ENCODE measurements around the gene GALK1. TPM values are rescaled to one million over a fixed set of nuclear protein-coding genes. Genes with fewer than 3 reads are reported as not detected.
A peak's percentile ranks its signal among the peaks of the same experiment; 100 is the strongest.

The GALK1 gene
- polyA plus RNA-seq, 2 of the 4 experiments (the other 2 are of a cell fraction) = 20.7 to 54.3 TPM

GRCh38 chr17:75779987-75780889 lies 15.2 kb upstream of the GALK1 start:
- peak overlapping the region; percentile 1; the same call in 1 of the 3 replicates for H3K4me3 ChIP-seq

GRCh38 chr17:75779250-75779986 lies 14.4 kb upstream of the GALK1 start:
- ChIA-PET CTCF (interaction anchor here (0.8 to 9.7 kb wide), 15 partner anchors 9 to 160 kb away, joined by 3 to 131 read pairs (median 3); partner anchors contain the start of genes GALK1 and TRIM47), POLR2A (interaction anchor here (0.6 to 2.0 kb wide), 65 partner anchors 8 to 490 kb away, joined by 3 to 73 read pairs (median 5); partner anchors contain the start of genes GALK1, GRB2, ITGB4 and LLGL2)
- WGBS (ENCODE audit: missing lambda C conversion rate) = under 1% methylated on average over 48 of the region's 84 CpGs
- peak; percentile 100 for DNase-seq (ENCODE audit: low read depth in 1 of 2, low spot score in 1 of 2)
- Histone ChIP-seq H3K27ac (peak overlapping the region; percentile 93 to 95), H3K4me2 (peak overlapping the region; percentile 79), H3K4me1 (peaks cover 41% of the 10 kb centered on the region), H3K9me3 (no peaks in the 10 kb centered on the region), H3K4me3 (peak overlapping the region; percentile 69)
- peak; percentile 100 for FAIRE-seq
- ATAC-seq = peak; percentile 55 to 82
- TF ChIP-seq MYC (IDR thresholded peaks at IDR 0.05; ENCODE audit: borderline replicate concordance, low read length) = peak; percentile 19
- no peak for TF ChIP-seq RNF2 (IDR thresholded peaks at IDR 0.05; ENCODE audit: borderline replicate concordance, low read depth)
- 0 out of 2 replicates have a peak, but pooled peaks have one; percentile 9 for TF ChIP-seq GATA3 (IDR thresholded peaks at IDR 0.05; ENCODE audit: borderline replicate concordance)
- peak; percentile 44 for TF ChIP-seq CHD2 (IDR thresholded peaks at IDR 0.05; ENCODE audit: low read length, partially characterized antibody)
- peak; percentile 93 for TF ChIP-seq TP53 (CRISPR knock-in tag; IDR thresholded peaks at IDR 0.05)
- peak; percentile 95 for TF ChIP-seq TFCP2L1 (CRISPR knock-in tag; IDR thresholded peaks at IDR 0.05)
- peak; percentile 89 for TF ChIP-seq RARB (CRISPR knock-in tag; IDR thresholded peaks at IDR 0.05)
- TF ChIP-seq, protein P1, sequence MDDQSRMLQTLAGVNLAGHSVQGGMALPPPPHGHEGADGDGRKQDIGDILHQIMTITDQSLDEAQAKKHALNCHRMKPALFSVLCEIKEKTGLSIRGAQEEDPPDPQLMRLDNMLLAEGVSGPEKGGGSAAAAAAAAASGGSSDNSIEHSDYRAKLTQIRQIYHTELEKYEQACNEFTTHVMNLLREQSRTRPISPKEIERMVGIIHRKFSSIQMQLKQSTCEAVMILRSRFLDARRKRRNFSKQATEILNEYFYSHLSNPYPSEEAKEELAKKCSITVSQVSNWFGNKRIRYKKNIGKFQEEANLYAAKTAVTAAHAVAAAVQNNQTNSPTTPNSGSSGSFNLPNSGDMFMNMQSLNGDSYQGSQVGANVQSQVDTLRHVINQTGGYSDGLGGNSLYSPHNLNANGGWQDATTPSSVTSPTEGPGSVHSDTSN (IDR thresholded peaks at IDR 0.05) = peak; percentile 92
- TF ChIP-seq, protein P2, sequence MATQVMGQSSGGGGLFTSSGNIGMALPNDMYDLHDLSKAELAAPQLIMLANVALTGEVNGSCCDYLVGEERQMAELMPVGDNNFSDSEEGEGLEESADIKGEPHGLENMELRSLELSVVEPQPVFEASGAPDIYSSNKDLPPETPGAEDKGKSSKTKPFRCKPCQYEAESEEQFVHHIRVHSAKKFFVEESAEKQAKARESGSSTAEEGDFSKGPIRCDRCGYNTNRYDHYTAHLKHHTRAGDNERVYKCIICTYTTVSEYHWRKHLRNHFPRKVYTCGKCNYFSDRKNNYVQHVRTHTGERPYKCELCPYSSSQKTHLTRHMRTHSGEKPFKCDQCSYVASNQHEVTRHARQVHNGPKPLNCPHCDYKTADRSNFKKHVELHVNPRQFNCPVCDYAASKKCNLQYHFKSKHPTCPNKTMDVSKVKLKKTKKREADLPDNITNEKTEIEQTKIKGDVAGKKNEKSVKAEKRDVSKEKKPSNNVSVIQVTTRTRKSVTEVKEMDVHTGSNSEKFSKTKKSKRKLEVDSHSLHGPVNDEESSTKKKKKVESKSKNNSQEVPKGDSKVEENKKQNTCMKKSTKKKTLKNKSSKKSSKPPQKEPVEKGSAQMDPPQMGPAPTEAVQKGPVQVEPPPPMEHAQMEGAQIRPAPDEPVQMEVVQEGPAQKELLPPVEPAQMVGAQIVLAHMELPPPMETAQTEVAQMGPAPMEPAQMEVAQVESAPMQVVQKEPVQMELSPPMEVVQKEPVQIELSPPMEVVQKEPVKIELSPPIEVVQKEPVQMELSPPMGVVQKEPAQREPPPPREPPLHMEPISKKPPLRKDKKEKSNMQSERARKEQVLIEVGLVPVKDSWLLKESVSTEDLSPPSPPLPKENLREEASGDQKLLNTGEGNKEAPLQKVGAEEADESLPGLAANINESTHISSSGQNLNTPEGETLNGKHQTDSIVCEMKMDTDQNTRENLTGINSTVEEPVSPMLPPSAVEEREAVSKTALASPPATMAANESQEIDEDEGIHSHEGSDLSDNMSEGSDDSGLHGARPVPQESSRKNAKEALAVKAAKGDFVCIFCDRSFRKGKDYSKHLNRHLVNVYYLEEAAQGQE (IDR thresholded peaks at IDR 0.05) = peak; percentile 74
- TF ChIP-seq CEBPB (IDR thresholded peaks at IDR 0.05) = no peak
- peak; percentile 48 for TF ChIP-seq HOXB5 (CRISPR knock-in tag; IDR thresholded peaks at IDR 0.05)
- TF ChIP-seq HOXB13 (CRISPR knock-in tag; IDR thresholded peaks at IDR 0.05; ENCODE audit: low read depth) = no peak
- TF ChIP-seq FOSL2 (IDR thresholded peaks at IDR 0.05) = peak; percentile 31; the same call in 1 of the 2 replicates
- TF ChIP-seq FOSL2 (CRISPR knock-in tag; IDR thresholded peaks at IDR 0.05) = peak; percentile 83
- TF ChIP-seq MAZ (IDR thresholded peaks at IDR 0.05; ENCODE audit: borderline replicate concordance, low read depth, low read length) = peak; percentile 99
- no peak for TF ChIP-seq CHD4 (IDR thresholded peaks at IDR 0.05; ENCODE audit: borderline replicate concordance)
- peak; percentile 51; the same call in 1 of the 2 replicates for TF ChIP-seq E2F6 (IDR thresholded peaks at IDR 0.05; ENCODE audit: borderline replicate concordance, low read depth)
- TF ChIP-seq, protein P3, sequence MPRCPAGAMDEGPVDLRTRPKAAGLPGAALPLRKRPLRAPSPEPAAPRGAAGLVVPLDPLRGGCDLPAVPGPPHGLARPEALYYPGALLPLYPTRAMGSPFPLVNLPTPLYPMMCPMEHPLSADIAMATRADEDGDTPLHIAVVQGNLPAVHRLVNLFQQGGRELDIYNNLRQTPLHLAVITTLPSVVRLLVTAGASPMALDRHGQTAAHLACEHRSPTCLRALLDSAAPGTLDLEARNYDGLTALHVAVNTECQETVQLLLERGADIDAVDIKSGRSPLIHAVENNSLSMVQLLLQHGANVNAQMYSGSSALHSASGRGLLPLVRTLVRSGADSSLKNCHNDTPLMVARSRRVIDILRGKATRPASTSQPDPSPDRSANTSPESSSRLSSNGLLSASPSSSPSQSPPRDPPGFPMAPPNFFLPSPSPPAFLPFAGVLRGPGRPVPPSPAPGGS (IDR thresholded peaks at IDR 0.05) = peak; percentile 100

More at GRCh38 chr17:75779987-75780889, 15.2 kb upstream of the GALK1 start:
- peaks cover 41% of the 10 kb centered on the region for H3K4me1 ChIP-seq
- CTCF ChIA-PET = interaction anchor here (0.6 to 9.7 kb wide), 9 partner anchors 17 to 602 kb away, joined by 3 to 131 read pairs (median 3); partner anchors contain the start of genes GALK1 and TRIM47
- POLR2A ChIA-PET = interaction anchor here (0.5 to 2.0 kb wide), 73 partner anchors 9 to 491 kb away, joined by 3 to 73 read pairs (median 5); partner anchors contain the start of genes GALK1, GRB2, ITGB4 and LLGL2
- WGBS (ENCODE audit: missing lambda C conversion rate) = 18% methylated on average over 5 of the region's 5 CpGs
- DNase-seq (ENCODE audit: low read depth in 1 of 2, low spot score in 1 of 2) (no peak), FAIRE-seq (no peak), ATAC-seq (no peak; a peak in 1 of 6 replicates)
- peak overlapping the region; percentile 63 to 78 for H3K27ac ChIP-seq
- TF ChIP-seq NPAS2 (CRISPR knock-in tag; IDR thresholded peaks at IDR 0.05; ENCODE audit: borderline replicate concordance) (no peak), SMC3 (IDR thresholded peaks at IDR 0.05) (no peak), ZNF302 (CRISPR knock-in tag; IDR thresholded peaks at IDR 0.05) (no peak), MAZ (IDR thresholded peaks at IDR 0.05; ENCODE audit: borderline replicate concordance, low read depth, low read length) (no peak), POLR2A (IDR thresholded peaks at IDR 0.05; ENCODE audit: low read length) (no peak), HOXB5 (CRISPR knock-in tag; IDR thresholded peaks at IDR 0.05) (no peak), RFX5 (IDR thresholded peaks at IDR 0.05) (0 out of 2 replicates have a peak, but pooled peaks have one; percentile 7), ZSCAN20 (CRISPR knock-in tag; IDR thresholded peaks at IDR 0.05) (0 out of 2 replicates have a peak, but pooled peaks have one; percentile 71), CEBPB (IDR thresholded peaks at IDR 0.05) (no peak), MAFK (IDR thresholded peaks at IDR 0.05; ENCODE audit: partially characterized antibody) (no peak), HOXB13 (CRISPR knock-in tag; IDR thresholded peaks at IDR 0.05; ENCODE audit: low read depth) (no peak), NR3C1 (IDR thresholded peaks at IDR 0.05) (no peak), E2F6 (IDR thresholded peaks at IDR 0.05; ENCODE audit: borderline replicate concordance, low read depth) (no peak)
- H3K9me3 ChIP-seq = no peaks in the 10 kb centered on the region
- H3K4me2 ChIP-seq = peak overlapping the region; percentile 69
